ENCODE results near the gene AKAP6. TPM values are rescaled to one million over a fixed set of nuclear protein-coding genes. Genes with fewer than 3 reads are reported as not detected.

The AKAP6 gene
- total RNA-seq, 2 donors from 2014 or later = 3.6 to 9.9 TPM

GRCh38 chr14:32534145-32534544 lies 205.0 kb downstream of the AKAP6 start:
- Histone ChIP-seq H3K27me3 (replicated peaks; ENCODE audit: insufficient read depth) (no peaks in the 10 kb centered on the region), H3K9me3 (no peaks in the 10 kb centered on the region), H3K4me1 (replicated peaks) (no peaks in the 10 kb centered on the region), H3K36me3 (no peaks in the 10 kb centered on the region), H3K27ac (no peak overlapping the region), H3K4me3 (no peak overlapping the region)
- intact Hi-C loops (cut with DNase I) = no loop called here
- TF ChIP-seq POLR2A (IDR thresholded peaks at IDR 0.05) (no peak), POLR2AphosphoS5 (IDR thresholded peaks at IDR 0.05) (no peak), CTCF (IDR thresholded peaks at IDR 0.05) (no peak)
- WGBS = 66% methylated on average over 3 of the region's 3 CpGs
- DNase-seq (ENCODE audit: low spot score) = no peak

GRCh38 chr14:32536175-32536574 lies 207.1 kb downstream of the AKAP6 start:
- no peaks in the 10 kb centered on the region for H3K36me3 ChIP-seq
- TF ChIP-seq CTCF (IDR thresholded peaks at IDR 0.05) (no peak), POLR2A (IDR thresholded peaks at IDR 0.05) (no peak), POLR2AphosphoS5 (IDR thresholded peaks at IDR 0.05) (no peak)
- DNase-seq (ENCODE audit: low spot score) = no peak
- no peak overlapping the region for H3K27ac ChIP-seq
- no peaks in the 10 kb centered on the region for H3K9me3 ChIP-seq
- WGBS = 92% methylated on average over 2 of the region's 2 CpGs
- H3K27me3 ChIP-seq (replicated peaks; ENCODE audit: insufficient read depth) = no peaks in the 10 kb centered on the region
- no peak overlapping the region for H3K4me3 ChIP-seq
- intact Hi-C loops (cut with DNase I) = no loop called here
- no peaks in the 10 kb centered on the region for H3K4me1 ChIP-seq (replicated peaks)

GRCh38 chr14:32537166-32537565 lies 208.1 kb downstream of the AKAP6 start:
- H3K36me3 ChIP-seq = no peaks in the 10 kb centered on the region
- H3K9me3 ChIP-seq = no peaks in the 10 kb centered on the region
- H3K27ac ChIP-seq = no peak overlapping the region
- no peak overlapping the region for H3K4me3 ChIP-seq
- intact Hi-C loops (cut with DNase I) = no loop called here
- WGBS = 90% methylated on average over 4 of the region's 4 CpGs
- DNase-seq (ENCODE audit: low spot score) = no peak
- TF ChIP-seq POLR2A (IDR thresholded peaks at IDR 0.05) = no peak
- no peak for TF ChIP-seq CTCF (IDR thresholded peaks at IDR 0.05)
- TF ChIP-seq POLR2AphosphoS5 (IDR thresholded peaks at IDR 0.05) = no peak
- H3K27me3 ChIP-seq (replicated peaks; ENCODE audit: insufficient read depth) = no peaks in the 10 kb centered on the region
- no peaks in the 10 kb centered on the region for H3K4me1 ChIP-seq (replicated peaks)

- no peaks in the 10 kb centered on the region for H3K9me3 ChIP-seq
- H3K4me1 ChIP-seq (replicated peaks) = no peaks in the 10 kb centered on the region
- H3K36me3 ChIP-seq = no peaks in the 10 kb centered on the region
- TF ChIP-seq POLR2AphosphoS5 (IDR thresholded peaks at IDR 0.05) = no peak
- TF ChIP-seq POLR2A (IDR thresholded peaks at IDR 0.05) = no peak
- TF ChIP-seq CTCF (IDR thresholded peaks at IDR 0.05) = no peak
- WGBS = 53% methylated on average over 3 of the region's 3 CpGs
- H3K27ac ChIP-seq = no peak overlapping the region
- H3K27me3 ChIP-seq (replicated peaks; ENCODE audit: insufficient read depth) = no peaks in the 10 kb centered on the region
- no peak overlapping the region for H3K4me3 ChIP-seq
- intact Hi-C loops (cut with DNase I) = no loop called here
- DNase-seq (ENCODE audit: low spot score) = no peak
Measured at GRCh38 chr14:32542507-32542906, 213.4 kb downstream of the AKAP6 start.

- no peak overlapping the region for H3K27ac ChIP-seq
- WGBS = 94% methylated on average over 4 of the region's 4 CpGs
Measured at GRCh38 chr14:32545095-32545494, 216.0 kb downstream of the AKAP6 start.

More at GRCh38 chr14:32545095-32545494, 216.0 kb downstream of the AKAP6 start:
- Histone ChIP-seq H3K36me3 (no peaks in the 10 kb centered on the region), H3K4me1 (replicated peaks) (no peaks in the 10 kb centered on the region), H3K4me3 (no peak overlapping the region), H3K27me3 (replicated peaks; ENCODE audit: insufficient read depth) (no peaks in the 10 kb centered on the region), H3K9me3 (no peaks in the 10 kb centered on the region)
- intact Hi-C loops (cut with DNase I) = no loop called here
- TF ChIP-seq POLR2AphosphoS5 (IDR thresholded peaks at IDR 0.05) (no peak), CTCF (IDR thresholded peaks at IDR 0.05) (no peak), POLR2A (IDR thresholded peaks at IDR 0.05) (no peak)
- DNase-seq (ENCODE audit: low spot score) = no peak
